K562 (cell line): ENCODE data around the gene IFT27. TPM values are rescaled to one million over a fixed set of nuclear protein-coding genes. Genes with fewer than 3 reads are reported as not detected.

Source experiments
- ATAC-seq: fragments of 200-7000 bp; cut with Tn5 transposase; 3 replicates; pipeline ENCODE4 v1.9.1; 2020; ENCODE audit warnings: moderate library complexity
- BruUV-seq: library from RNA; stranded (reverse); fragments of 400-500 nt; replicated peaks from 2 replicates; lab custom pipeline; 2021; lab: Mats Ljungman, UMichigan
- CTCF ChIA-PET: fragments of 300-600 bp; formaldehyde crosslinking; extraction: SDS; loops from one replicate; lab custom pipeline; 2021; ENCODE audit warnings: low intra/inter-chr PET ratio; lab: Yijun Ruan, JAX
- POLR2A ChIA-PET: fragments of 300-600, 350-650 bp; sonication (Branson Sonifier 250); formaldehyde crosslinking; extraction: SDS; loops from one replicate; lab custom pipeline; 2021; ENCODE audit warnings: antibody characterized with exemption, inconsistent platforms; lab: Yijun Ruan, JAX
- DNase-seq, 4 experiments: peaks; one replicate each; pipeline versions ENCODE4 v3.0.0 to v3.0.0-alpha.2; 2011 to 2018; ENCODE audit warnings: low spot score in 3 of 4, mixed read lengths in 3 of 4; ENCODE audit errors: extremely low read depth in 1 of 4
- FAIRE-seq: peaks from 2 replicates; lab custom pipeline; 2011; peaks lifted over from hg19 to GRCh38; lab: Jason Lieb, UNC
- H2AFZ ChIP-seq: 2 replicates; pipeline ENCODE4 v1.6.0; 2011; ENCODE audit warnings: low read depth, low read length, control low read depth, inconsistent platforms
- H3K27ac ChIP-seq: fragments of 200-600 bp; 3 replicates; pipeline ENCODE4 v1.8.0; 2011; ENCODE audit warnings: low read depth, mild to moderate bottlenecking, control low read depth, inconsistent platforms, low read length, moderate library complexity, mixed read lengths; ENCODE audit errors: extremely low read depth
- H3K27me3 ChIP-seq, 2 experiments: fragments of 300-600 bp in 1 of 2; 2 replicates in 1 of 2; 3 replicates in 1 of 2; pipeline versions ENCODE4 v1.6.0 to v1.8.0; 2011; ENCODE audit warnings: inconsistent platforms in 2 of 2, low read length in 2 of 2, mild to moderate bottlenecking in 1 of 2, mixed read lengths in 1 of 2, moderate library complexity in 1 of 2; ENCODE audit not compliant: control insufficient read depth in 2 of 2, insufficient read depth in 2 of 2
- H3K36me3 ChIP-seq: fragments of 300-600 bp; 3 replicates; pipeline ENCODE4 v1.8.0; 2011; ENCODE audit warnings: mild to moderate bottlenecking, low read length, inconsistent platforms; ENCODE audit not compliant: control insufficient read depth, insufficient read depth
- H3K4me1 ChIP-seq, 2 experiments: fragments of 200-600 bp in 1 of 2; replicated peaks in 1 of 2; 2 replicates in 1 of 2; 3 replicates in 1 of 2; pipeline versions ENCODE4 v1.5.1 to v1.8.0; 2011; ENCODE audit warnings: inconsistent platforms in 2 of 2, low read length in 2 of 2, mild to moderate bottlenecking in 1 of 2, mixed read lengths in 1 of 2, moderate library complexity in 1 of 2; ENCODE audit not compliant: control insufficient read depth in 2 of 2, insufficient read depth in 2 of 2
- H3K4me2 ChIP-seq: 2 replicates; pipeline ENCODE4 v1.6.1; 2011; ENCODE audit warnings: low read length, control low read depth, inconsistent platforms, mixed read lengths; ENCODE audit not compliant: insufficient read depth
- H3K4me3 ChIP-seq: fragments of 200-600 bp; sonication (generic), shearing (Covaris generic); 2 replicates; pipeline ENCODE4 v1.5.1; 2016; ENCODE audit warnings: control low read depth, inconsistent platforms
- H3K79me2 ChIP-seq: fragments of 200-600 bp; 3 replicates; pipeline ENCODE4 v1.8.0; 2011; ENCODE audit warnings: low read length, inconsistent platforms; ENCODE audit not compliant: control insufficient read depth, insufficient read depth
- H3K9ac ChIP-seq, 2 experiments: 2 replicates each; pipeline versions ENCODE4 v1.6.0 to v1.6.1; 2011; ENCODE audit warnings: low read depth in 2 of 2, low read length in 2 of 2, control low read depth in 1 of 2, inconsistent platforms in 1 of 2, mild to moderate bottlenecking in 1 of 2, mixed read lengths in 1 of 2; ENCODE audit not compliant: insufficient read depth in 1 of 2
- H3K9me1 ChIP-seq: one replicate; pipeline ENCODE4 v1.6.0; 2011; ENCODE audit warnings: inconsistent platforms, mild to moderate bottlenecking, low read length, moderate library complexity; ENCODE audit not compliant: control insufficient read depth, insufficient read depth
- H3K9me3 ChIP-seq: replicated peaks from 2 replicates; pipeline ENCODE4 v1.5.1; 2011; ENCODE audit warnings: low read depth, low read length, inconsistent platforms; ENCODE audit not compliant: control insufficient read depth, insufficient read depth
- H4K20me1 ChIP-seq: replicated peaks from 2 replicates; pipeline ENCODE4 v1.6.1; 2011; ENCODE audit warnings: low read length, inconsistent platforms, mixed read lengths; ENCODE audit not compliant: control insufficient read depth, insufficient read depth
- BCOR ChIP-seq: fragments of 450-650 bp; IDR thresholded peaks from 2 replicates; pipeline ENCODE4 v1.6.1; 2016
- CAMTA2 ChIP-seq: fragments of 250-450 bp; sonication (Bioruptor Pico); conservative IDR thresholded peaks from 2 replicates; pipeline ENCODE4 v1.5.1; 2022
- COPS2 ChIP-seq: fragments of 450-650 bp; conservative IDR thresholded peaks from 2 replicates; pipeline ENCODE4 v1.6.1; 2016; ENCODE audit warnings: mild to moderate bottlenecking, moderate library complexity
- ELF2 ChIP-seq: fragments of 250-450 bp; sonication (Bioruptor Pico); IDR thresholded peaks from 2 replicates; pipeline ENCODE4 v1.5.0; 2021; ENCODE audit warnings: mild to moderate bottlenecking
- ETV1 ChIP-seq: fragments of 450-650 bp; conservative IDR thresholded peaks from 2 replicates; pipeline ENCODE4 v1.6.1; 2016; ENCODE audit warnings: missing genetic modification characterization, control low read depth, low read depth, missing compliant biosample characterization
- FOXK1 ChIP-seq: sonication (generic); formaldehyde crosslinking; IDR thresholded peaks from 2 replicates; pipeline ENCODE4 v1.8.0; 2022; ENCODE audit warnings: missing genetic modification reagents, mild to moderate bottlenecking, borderline replicate concordance
- FOXK2 ChIP-seq, 2 experiments: fragments of 450-650 bp; IDR thresholded peaks in 1 of 2; conservative IDR thresholded peaks in 1 of 2; 2 replicates each; pipeline ENCODE4 v1.6.1; 2016; ENCODE audit warnings: low read depth in 2 of 2, mild to moderate bottlenecking in 1 of 2
- HES1 ChIP-seq: fragments of 450-650 bp; IDR thresholded peaks from 2 replicates; pipeline ENCODE4 v1.6.1; 2016; ENCODE audit warnings: low read depth, mild to moderate bottlenecking, moderate library complexity
- HMBOX1 ChIP-seq: sonication (generic); IDR thresholded peaks from 2 replicates; pipeline ENCODE4 v1.6.1; 2016
- HNRNPK ChIP-seq: fragments of 200-400 bp; formaldehyde crosslinking; IDR thresholded peaks from one replicate; pipeline ENCODE4 v1.6.1; 2018; ENCODE audit warnings: mild to moderate bottlenecking, low read depth, low read length; ENCODE audit not compliant: poor library complexity, severe bottlenecking
- MLX ChIP-seq, 2 experiments: fragments of 450-650 bp in 1 of 2; sonication (generic) in 1 of 2; formaldehyde crosslinking; conservative IDR thresholded peaks; 2 replicates each; pipeline versions ENCODE4 v1.4.0 to v1.8.1; 2020 to 2022; ENCODE audit warnings: mild to moderate bottlenecking in 1 of 2, missing genetic modification reagents in 1 of 2
- MTA3 ChIP-seq: fragments of 450-650 bp; formaldehyde crosslinking; IDR thresholded peaks from 2 replicates; pipeline ENCODE4 v1.6.1; 2017; ENCODE audit warnings: mild to moderate bottlenecking, borderline replicate concordance
- NONO ChIP-seq, 2 experiments: fragments of 200-400 bp in 1 of 2; fragments of 450-650 bp in 1 of 2; formaldehyde crosslinking in 1 of 2; IDR thresholded peaks; 2 replicates each; pipeline ENCODE4 v1.6.1; 2017; ENCODE audit warnings: low read depth in 2 of 2, mild to moderate bottlenecking in 2 of 2, moderate library complexity in 2 of 2, low read length in 1 of 2
- YBX1 ChIP-seq: fragments of 450-650 bp; IDR thresholded peaks from 2 replicates; pipeline ENCODE4 v1.7.1; 2016; ENCODE audit warnings: mild to moderate bottlenecking
- ZNF408 ChIP-seq: fragments of 250-450 bp; sonication (Bioruptor Pico); IDR thresholded peaks from 2 replicates; pipeline ENCODE4 v1.4.0; 2020; ENCODE audit warnings: low read depth, mild to moderate bottlenecking, moderate library complexity
- ZNF778 ChIP-seq: fragments of 450-650 bp; formaldehyde crosslinking; IDR thresholded peaks from 2 replicates; pipeline ENCODE4 v1.4.0; 2020; ENCODE audit warnings: mild to moderate bottlenecking, moderate library complexity
- WGBS: fragments of 100-300 bp; shearing (Covaris generic); methylation state at CpG from one replicate; pipeline ENCODE4 v1.1.6; 2016; ENCODE audit warnings: low coverage, mixed read lengths; ENCODE audit not compliant: insufficient coverage; ENCODE audit errors: missing lambda C conversion rate; 5-methylcytosine and 5-hydroxymethylcytosine counted together
- in situ Hi-C: fragments of 300-500 bp; cut with MboI; formaldehyde crosslinking; loops from 4 replicates; pipeline ENCODE4 v1.15.0; 2018; ENCODE audit warnings: inconsistent platforms, mixed read lengths
- intact Hi-C: fragments of 100-400 bp; cut with micrococcal nuclease; formaldehyde crosslinking; loops from 2 replicates; pipeline ENCODE4 v1.14.2; 2022
- polyA plus RNA-seq, 8 experiments: library from polyadenylated mRNA; depleted of rRNA in 4 of 8; stranded (reverse) in 5 of 8; unstranded in 3 of 8; fragments of >200 nt; fragmentation: Nextera tagmentation in 2 of 8; fragmentation: Illumina TruSeq in 1 of 8; extraction: Ambion mirVana in 2 of 8; extraction: Trizol in 1 of 8; gene quantifications; 2 replicates each; pipeline versions ENCODE4 v1.2.1 to v1.2.3, GENCODE V29; 2011 to 2014; ENCODE audit warnings: inconsistent platforms in 1 of 8, missing spikeins in 1 of 8
- total RNA-seq, 7 experiments: library from RNA; depleted of rRNA in 6 of 7; stranded (reverse); fragments of >200 nt in 6 of 7; fragmentation: Illumina TruSeq in 2 of 7; extraction: Trizol in 2 of 7; gene quantifications; 2 replicates each; pipeline versions ENCODE4 v1.2.1 to v1.2.3, GENCODE V29; 2011 to 2021; ENCODE audit warnings: low replicate concordance in 1 of 7

Gene IFT27
- total and polyA plus RNA-seq, 9 of the 15 experiments (the other 6 are each of a cell fraction or from before 2014, with no cell fraction given), result 0.01 to 1.4 (median 0.14) TPM; not detected in 1

GRCh38 chr22:36745301-36745995 is 30.5 kb downstream of the IFT27 start:
- no peak for DNase-seq
- CTCF ChIA-PET, result no interaction called here

GRCh38 chr22:36744791-36745190 is 31.1 kb downstream of the IFT27 start:
- ATAC-seq, result no peak
- no peaks in the 10 kb centered on the region for H3K79me2 ChIP-seq
- H3K9me3 ChIP-seq, result no peaks in the 10 kb centered on the region
- no peak overlapping the region for H3K9ac ChIP-seq
- FAIRE-seq, result no peak
- in situ Hi-C loops, result no loop called here
- POLR2A ChIA-PET, result interaction anchor here (0.5 kb wide), 1 partner anchor 23 kb away, joined by 3 read pairs; no protein-coding TSS in a partner anchor
- BruUV-seq, result no TSS peak
- H3K4me1 ChIP-seq, result no peaks in the 10 kb centered on the region
- CTCF ChIA-PET, result no interaction called here
- H4K20me1 ChIP-seq, result no peaks in the 10 kb centered on the region
- no peaks in the 10 kb centered on the region for H3K9me1 ChIP-seq
- DNase-seq, result no peak
- H3K4me3 ChIP-seq, result no peak overlapping the region
- no peak overlapping the region for H3K27ac ChIP-seq
- TF ChIP-seq BCOR, result no peak
- no peak for TF ChIP-seq HES1
- no peak for TF ChIP-seq ELF2 (CRISPR knock-in tag)
- TF ChIP-seq HMBOX1, result no peak
- TF ChIP-seq ZNF778, result no peak
- TF ChIP-seq NONO (IDR thresholded peaks at IDR 0.05; ENCODE audit: low read depth in 2 of 2, low read length in 1 of 2), result no peak
- TF ChIP-seq ETV1, result no peak
- no peak for TF ChIP-seq ZNF408
- TF ChIP-seq CAMTA2, result no peak
- no peak for TF ChIP-seq FOXK2 (conservative IDR thresholded peaks at IDR 0.05 in 1 of 2, IDR thresholded peaks at IDR 0.05 in 1 of 2; ENCODE audit: low read depth in 2 of 2)
- no peak for TF ChIP-seq MTA3
- no peak overlapping the region for H2AFZ ChIP-seq
- intact Hi-C loops, result no loop called here
- no peaks in the 10 kb centered on the region for H3K36me3 ChIP-seq
- H3K27me3 ChIP-seq, result peaks cover 0 to 25% of the 10 kb centered on the region in 2 experiments; a peak in 2 of 5 replicates
- H3K4me2 ChIP-seq, result no peak overlapping the region
- WGBS, result 0% methylated on average over 12 of the region's 13 CpGs

More at GRCh38 chr22:36745301-36745995, 30.5 kb downstream of the IFT27 start:
- POLR2A ChIA-PET, result no interaction called here
- H3K27me3 ChIP-seq, result peaks cover 0 to 25% of the 10 kb centered on the region in 2 experiments; a peak in 2 of 5 replicates
- no peaks in the 10 kb centered on the region for H3K4me1 ChIP-seq
- TF ChIP-seq MLX (CRISPR knock-in tag; conservative IDR thresholded peaks at IDR 0.05) (no peak), COPS2 (no peak), FOXK1 (no peak), YBX1 (no peak), HNRNPK (no peak)
- H3K79me2 ChIP-seq, result no peaks in the 10 kb centered on the region
- FAIRE-seq (no peak), ATAC-seq (no peak)
- intact Hi-C loops (no loop called here), in situ Hi-C loops (no loop called here)
- no peak overlapping the region for H3K4me3 ChIP-seq
- H4K20me1 ChIP-seq, result no peaks in the 10 kb centered on the region
- H3K27ac ChIP-seq, result no peak overlapping the region
- H3K9me3 ChIP-seq, result no peaks in the 10 kb centered on the region
- no peak overlapping the region for H2AFZ ChIP-seq
- 0% methylated on average over 2 of the region's 8 CpGs for WGBS
- H3K9ac ChIP-seq, result no peak overlapping the region
- H3K9me1 ChIP-seq, result no peaks in the 10 kb centered on the region
- H3K4me2 ChIP-seq, result no peak overlapping the region
- no peaks in the 10 kb centered on the region for H3K36me3 ChIP-seq
- BruUV-seq, result no TSS peak
